ENCODE results near the gene GP1BB. TPM values are rescaled to one million over a fixed set of nuclear protein-coding genes. Genes with fewer than 3 reads are reported as not detected.

Gene GP1BB
- polyA plus RNA-seq, 1 donor from 2014 or later: 42.0 TPM

DNA sequence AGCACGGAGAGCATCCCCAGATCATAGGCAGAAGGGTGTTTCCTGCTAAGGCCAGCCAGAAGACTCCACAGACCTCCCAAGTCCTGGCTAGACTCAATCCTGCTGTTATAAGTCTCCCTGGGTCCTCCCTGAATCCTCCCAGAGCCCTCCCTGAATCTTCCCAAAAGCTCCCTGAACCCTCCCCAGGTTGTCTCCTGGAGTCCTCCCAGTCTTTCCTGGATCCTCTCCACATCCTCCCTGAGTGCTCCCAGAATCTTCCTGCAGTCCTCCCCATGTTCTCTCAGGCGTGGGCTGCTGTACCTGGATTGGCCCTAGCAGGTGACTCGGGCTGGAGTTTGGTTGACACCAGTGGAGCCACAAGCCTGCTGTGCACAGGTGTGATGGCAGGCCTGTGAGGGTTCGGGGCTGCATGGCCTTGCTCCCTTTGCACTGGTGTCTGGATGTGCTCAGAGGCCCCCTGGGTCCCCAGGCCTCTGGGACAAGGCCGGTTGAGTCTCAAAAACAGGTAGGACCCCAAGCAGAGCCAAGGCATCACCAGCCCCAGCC is 11.6 kb downstream of the GP1BB start:
- Histone ChIP-seq H3K27me3 (ENCODE audit: insufficient read depth, low read depth, low read length) (no peaks in the 10 kb centered on the region), H2AFZ (ENCODE audit: low read depth, low read length) (no peak overlapping the region), H3K4me3 (ENCODE audit: low read length) (no peak overlapping the region), H4K20me1 (ENCODE audit: insufficient read depth) (no peaks in the 10 kb centered on the region), H3F3A (ENCODE audit: insufficient read depth, low read length, poor library complexity, severe bottlenecking) (no peaks in the 10 kb centered on the region), H3K9me3 (ENCODE audit: low read length) (no peaks in the 10 kb centered on the region), H3K9me2 (ENCODE audit: insufficient read depth, low read length) (no peaks in the 10 kb centered on the region), H3K36me3 (ENCODE audit: insufficient read depth, low read length) (no peaks in the 10 kb centered on the region), H3K9ac (ENCODE audit: low read length) (no peak overlapping the region), H3K27ac (ENCODE audit: low read length) (no peak overlapping the region), H3K4me2 (ENCODE audit: low read length) (no peak overlapping the region), H3K79me2 (replicated peaks; ENCODE audit: insufficient read depth, low read length) (no peaks in the 10 kb centered on the region)
- TF ChIP-seq, protein P1, sequence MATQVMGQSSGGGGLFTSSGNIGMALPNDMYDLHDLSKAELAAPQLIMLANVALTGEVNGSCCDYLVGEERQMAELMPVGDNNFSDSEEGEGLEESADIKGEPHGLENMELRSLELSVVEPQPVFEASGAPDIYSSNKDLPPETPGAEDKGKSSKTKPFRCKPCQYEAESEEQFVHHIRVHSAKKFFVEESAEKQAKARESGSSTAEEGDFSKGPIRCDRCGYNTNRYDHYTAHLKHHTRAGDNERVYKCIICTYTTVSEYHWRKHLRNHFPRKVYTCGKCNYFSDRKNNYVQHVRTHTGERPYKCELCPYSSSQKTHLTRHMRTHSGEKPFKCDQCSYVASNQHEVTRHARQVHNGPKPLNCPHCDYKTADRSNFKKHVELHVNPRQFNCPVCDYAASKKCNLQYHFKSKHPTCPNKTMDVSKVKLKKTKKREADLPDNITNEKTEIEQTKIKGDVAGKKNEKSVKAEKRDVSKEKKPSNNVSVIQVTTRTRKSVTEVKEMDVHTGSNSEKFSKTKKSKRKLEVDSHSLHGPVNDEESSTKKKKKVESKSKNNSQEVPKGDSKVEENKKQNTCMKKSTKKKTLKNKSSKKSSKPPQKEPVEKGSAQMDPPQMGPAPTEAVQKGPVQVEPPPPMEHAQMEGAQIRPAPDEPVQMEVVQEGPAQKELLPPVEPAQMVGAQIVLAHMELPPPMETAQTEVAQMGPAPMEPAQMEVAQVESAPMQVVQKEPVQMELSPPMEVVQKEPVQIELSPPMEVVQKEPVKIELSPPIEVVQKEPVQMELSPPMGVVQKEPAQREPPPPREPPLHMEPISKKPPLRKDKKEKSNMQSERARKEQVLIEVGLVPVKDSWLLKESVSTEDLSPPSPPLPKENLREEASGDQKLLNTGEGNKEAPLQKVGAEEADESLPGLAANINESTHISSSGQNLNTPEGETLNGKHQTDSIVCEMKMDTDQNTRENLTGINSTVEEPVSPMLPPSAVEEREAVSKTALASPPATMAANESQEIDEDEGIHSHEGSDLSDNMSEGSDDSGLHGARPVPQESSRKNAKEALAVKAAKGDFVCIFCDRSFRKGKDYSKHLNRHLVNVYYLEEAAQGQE (IDR thresholded peaks at IDR 0.05; ENCODE audit: borderline replicate concordance): no peak
- TF ChIP-seq TAF1 (IDR thresholded peaks at IDR 0.05; ENCODE audit: low read depth): no peak
- TF ChIP-seq RAD21 (conservative IDR thresholded peaks at IDR 0.05): no peak
- no peak for TF ChIP-seq MXI1 (conservative IDR thresholded peaks at IDR 0.05; ENCODE audit: poor library complexity, severe bottlenecking)
- no peak for TF ChIP-seq POLR2AphosphoS5 (IDR thresholded peaks at IDR 0.05)
- no peak for TF ChIP-seq EP300 (conservative IDR thresholded peaks at IDR 0.05; ENCODE audit: poor library complexity, severe bottlenecking)
- TF ChIP-seq CTCF (IDR thresholded peaks at IDR 0.05; ENCODE audit: poor library complexity, severe bottlenecking): no peak

DNA sequence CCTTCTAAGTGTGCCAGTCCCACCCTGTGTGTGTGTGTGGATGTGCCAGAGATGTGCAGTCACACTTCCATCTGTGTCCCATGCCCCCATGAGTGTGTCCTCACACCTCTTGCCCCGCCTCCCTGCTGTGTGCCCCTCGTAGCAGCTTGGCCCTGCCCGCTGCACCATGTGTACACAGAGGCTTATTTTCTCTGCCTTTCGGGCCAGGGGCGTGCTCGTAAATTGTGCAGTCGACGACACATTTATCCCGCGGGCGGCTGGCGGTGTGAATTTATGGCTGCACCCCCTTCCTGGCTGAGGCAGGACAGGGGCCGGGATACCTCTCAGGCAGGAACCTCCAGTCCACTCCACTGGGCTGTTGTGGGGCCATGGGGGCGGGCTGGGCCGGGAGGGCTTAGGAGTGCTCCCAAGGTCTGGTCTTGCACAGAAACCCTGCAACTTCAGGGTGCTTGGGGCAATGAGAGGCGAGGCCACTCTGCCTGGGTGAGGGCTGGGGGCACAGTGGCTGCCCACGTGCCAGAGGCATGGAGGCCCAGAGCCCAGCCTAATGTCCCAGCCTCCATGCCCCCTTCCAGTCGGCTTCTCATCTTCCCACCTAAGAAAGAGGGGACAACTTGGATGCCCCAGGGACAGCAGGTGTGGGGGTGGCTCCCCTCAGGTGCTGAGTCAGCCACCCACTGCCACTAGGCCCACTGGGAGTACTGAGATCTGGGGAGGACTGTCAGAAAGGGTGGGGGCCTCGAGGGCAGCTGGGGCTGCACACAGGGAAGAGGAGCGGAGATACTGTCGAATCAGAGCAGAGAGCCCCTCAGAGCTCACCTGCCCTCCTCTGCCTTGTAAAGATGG is 12.5 kb downstream of the GP1BB start:
- no peak overlapping the region for H2AFZ ChIP-seq (ENCODE audit: low read depth, low read length)
- H3K4me2 ChIP-seq (ENCODE audit: low read length): no peak overlapping the region
- no peaks in the 10 kb centered on the region for H3F3A ChIP-seq (ENCODE audit: insufficient read depth, low read length, poor library complexity, severe bottlenecking)
- no peak overlapping the region for H3K4me3 ChIP-seq (ENCODE audit: low read length)
- no peaks in the 10 kb centered on the region for H3K79me2 ChIP-seq (replicated peaks; ENCODE audit: insufficient read depth, low read length)
- no peaks in the 10 kb centered on the region for H3K9me3 ChIP-seq (ENCODE audit: low read length)
- H3K9me2 ChIP-seq (ENCODE audit: insufficient read depth, low read length): no peaks in the 10 kb centered on the region
- H3K9ac ChIP-seq (ENCODE audit: low read length): no peak overlapping the region
- no peaks in the 10 kb centered on the region for H4K20me1 ChIP-seq (ENCODE audit: insufficient read depth)
- no peak for TF ChIP-seq MXI1 (conservative IDR thresholded peaks at IDR 0.05; ENCODE audit: poor library complexity, severe bottlenecking)
- no peak for TF ChIP-seq RAD21 (conservative IDR thresholded peaks at IDR 0.05)
- TF ChIP-seq EZH2 (IDR thresholded peaks at IDR 0.05; ENCODE audit: borderline replicate concordance, insufficient read depth, low read length, poor library complexity, severe bottlenecking): no peak
- no peak for TF ChIP-seq POLR2AphosphoS5 (IDR thresholded peaks at IDR 0.05)
- TF ChIP-seq, protein P1 (IDR thresholded peaks at IDR 0.05; ENCODE audit: borderline replicate concordance): no peak
- no peak for TF ChIP-seq CTCF (IDR thresholded peaks at IDR 0.05; ENCODE audit: poor library complexity, severe bottlenecking)
- TF ChIP-seq SMC3 (conservative IDR thresholded peaks at IDR 0.05; ENCODE audit: poor library complexity): no peak
- TF ChIP-seq EP300 (conservative IDR thresholded peaks at IDR 0.05; ENCODE audit: poor library complexity, severe bottlenecking): no peak
- no peak for TF ChIP-seq TAF1 (IDR thresholded peaks at IDR 0.05; ENCODE audit: low read depth)
- H3K27ac ChIP-seq (ENCODE audit: low read length): no peak overlapping the region
- no peaks in the 10 kb centered on the region for H3K27me3 ChIP-seq (ENCODE audit: insufficient read depth, low read depth, low read length)
- no peaks in the 10 kb centered on the region for H3K36me3 ChIP-seq (ENCODE audit: insufficient read depth, low read length)
